ENCODE measurements around the gene KCNH1.

Gene KCNH1

GRCh38 chr1:210910020-210910575 is 223.8 kb downstream of the KCNH1 start:
- H3K9me3 ChIP-seq (ENCODE audit: control insufficient read depth, insufficient read depth, low read length), result no peaks in the 10 kb centered on the region
- no peaks in the 10 kb centered on the region for H3K4me1 ChIP-seq (ENCODE audit: control insufficient read depth, insufficient read depth, low read length)
- no peak overlapping the region for H3K4me3 ChIP-seq (ENCODE audit: low read depth, low read length)
- no peaks in the 10 kb centered on the region for H3K27me3 ChIP-seq (ENCODE audit: control insufficient read depth, insufficient read depth, low read length)
- H3K9ac ChIP-seq (ENCODE audit: low read depth, low read length), result no peak overlapping the region
- no peaks in the 10 kb centered on the region for H3K36me3 ChIP-seq (ENCODE audit: control insufficient read depth, insufficient read depth, low read length)

- H3K4me3 ChIP-seq (ENCODE audit: low read depth, low read length), result no peak overlapping the region
- no peaks in the 10 kb centered on the region for H3K4me1 ChIP-seq (ENCODE audit: control insufficient read depth, insufficient read depth, low read length)
- H3K36me3 ChIP-seq (ENCODE audit: control insufficient read depth, insufficient read depth, low read length), result no peaks in the 10 kb centered on the region
- H3K9me3 ChIP-seq (ENCODE audit: control insufficient read depth, insufficient read depth, low read length), result no peaks in the 10 kb centered on the region
- H3K9ac ChIP-seq (ENCODE audit: low read depth, low read length), result no peak overlapping the region
- H3K27me3 ChIP-seq (ENCODE audit: control insufficient read depth, insufficient read depth, low read length), result no peaks in the 10 kb centered on the region
Observed at GRCh38 chr1:210908791-210909190, 225.2 kb downstream of the KCNH1 start.

GRCh38 chr1:210908257-210908656 is 225.7 kb downstream of the KCNH1 start:
- Histone ChIP-seq H3K9ac (ENCODE audit: low read depth, low read length) (no peak overlapping the region), H3K9me3 (ENCODE audit: control insufficient read depth, insufficient read depth, low read length) (no peaks in the 10 kb centered on the region), H3K4me3 (ENCODE audit: low read depth, low read length) (no peak overlapping the region), H3K27me3 (ENCODE audit: control insufficient read depth, insufficient read depth, low read length) (no peaks in the 10 kb centered on the region), H3K36me3 (ENCODE audit: control insufficient read depth, insufficient read depth, low read length) (no peaks in the 10 kb centered on the region), H3K4me1 (ENCODE audit: control insufficient read depth, insufficient read depth, low read length) (no peaks in the 10 kb centered on the region)

GRCh38 chr1:210907251-210907805 is 226.6 kb downstream of the KCNH1 start:
- no peak overlapping the region for H3K9ac ChIP-seq (ENCODE audit: low read depth, low read length)
- H3K4me3 ChIP-seq (ENCODE audit: low read depth, low read length), result no peak overlapping the region
- H3K27me3 ChIP-seq (ENCODE audit: control insufficient read depth, insufficient read depth, low read length), result no peaks in the 10 kb centered on the region
- H3K4me1 ChIP-seq (ENCODE audit: control insufficient read depth, insufficient read depth, low read length), result no peaks in the 10 kb centered on the region
- no peaks in the 10 kb centered on the region for H3K36me3 ChIP-seq (ENCODE audit: control insufficient read depth, insufficient read depth, low read length)
- no peaks in the 10 kb centered on the region for H3K9me3 ChIP-seq (ENCODE audit: control insufficient read depth, insufficient read depth, low read length)

- Histone ChIP-seq H3K36me3 (ENCODE audit: control insufficient read depth, insufficient read depth, low read length) (no peaks in the 10 kb centered on the region), H3K4me1 (ENCODE audit: control insufficient read depth, insufficient read depth, low read length) (no peaks in the 10 kb centered on the region), H3K9me3 (ENCODE audit: control insufficient read depth, insufficient read depth, low read length) (no peaks in the 10 kb centered on the region), H3K4me3 (ENCODE audit: low read depth, low read length) (no peak overlapping the region), H3K27me3 (ENCODE audit: control insufficient read depth, insufficient read depth, low read length) (no peaks in the 10 kb centered on the region), H3K9ac (ENCODE audit: low read depth, low read length) (no peak overlapping the region)
Observed at GRCh38 chr1:210905944-210906453, 227.9 kb downstream of the KCNH1 start.

- Histone ChIP-seq H3K27me3 (ENCODE audit: control insufficient read depth, insufficient read depth, low read length) (no peaks in the 10 kb centered on the region), H3K9ac (ENCODE audit: low read depth, low read length) (no peak overlapping the region), H3K36me3 (ENCODE audit: control insufficient read depth, insufficient read depth, low read length) (no peaks in the 10 kb centered on the region), H3K4me3 (ENCODE audit: low read depth, low read length) (no peak overlapping the region), H3K4me1 (ENCODE audit: control insufficient read depth, insufficient read depth, low read length) (no peaks in the 10 kb centered on the region), H3K9me3 (ENCODE audit: control insufficient read depth, insufficient read depth, low read length) (no peaks in the 10 kb centered on the region)
Observed at GRCh38 chr1:210905365-210905904, 228.5 kb downstream of the KCNH1 start.

- no peaks in the 10 kb centered on the region for H3K9me3 ChIP-seq (ENCODE audit: control insufficient read depth, insufficient read depth, low read length)
- no peaks in the 10 kb centered on the region for H3K4me1 ChIP-seq (ENCODE audit: control insufficient read depth, insufficient read depth, low read length)
- H3K36me3 ChIP-seq (ENCODE audit: control insufficient read depth, insufficient read depth, low read length), result no peaks in the 10 kb centered on the region
- no peak overlapping the region for H3K9ac ChIP-seq (ENCODE audit: low read depth, low read length)
- H3K4me3 ChIP-seq (ENCODE audit: low read depth, low read length), result no peak overlapping the region
- H3K27me3 ChIP-seq (ENCODE audit: control insufficient read depth, insufficient read depth, low read length), result no peaks in the 10 kb centered on the region
Observed at GRCh38 chr1:210901981-210902770, 231.8 kb downstream of the KCNH1 start.

- H3K36me3 ChIP-seq (ENCODE audit: control insufficient read depth, insufficient read depth, low read length), result no peaks in the 10 kb centered on the region
- no peaks in the 10 kb centered on the region for H3K27me3 ChIP-seq (ENCODE audit: control insufficient read depth, insufficient read depth, low read length)
- H3K4me1 ChIP-seq (ENCODE audit: control insufficient read depth, insufficient read depth, low read length), result no peaks in the 10 kb centered on the region
- no peak overlapping the region for H3K9ac ChIP-seq (ENCODE audit: low read depth, low read length)
- no peak overlapping the region for H3K4me3 ChIP-seq (ENCODE audit: low read depth, low read length)
- H3K9me3 ChIP-seq (ENCODE audit: control insufficient read depth, insufficient read depth, low read length), result no peaks in the 10 kb centered on the region
Observed at GRCh38 chr1:210900820-210901219, 233.1 kb downstream of the KCNH1 start.

- Histone ChIP-seq H3K36me3 (ENCODE audit: control insufficient read depth, insufficient read depth, low read length) (no peaks in the 10 kb centered on the region), H3K4me3 (ENCODE audit: low read depth, low read length) (no peak overlapping the region), H3K27me3 (ENCODE audit: control insufficient read depth, insufficient read depth, low read length) (no peaks in the 10 kb centered on the region), H3K9ac (ENCODE audit: low read depth, low read length) (no peak overlapping the region), H3K4me1 (ENCODE audit: control insufficient read depth, insufficient read depth, low read length) (no peaks in the 10 kb centered on the region), H3K9me3 (ENCODE audit: control insufficient read depth, insufficient read depth, low read length) (no peaks in the 10 kb centered on the region)
Observed at GRCh38 chr1:210900079-210900478, 233.9 kb downstream of the KCNH1 start.

- Histone ChIP-seq H3K4me3 (ENCODE audit: low read depth, low read length) (no peak overlapping the region), H3K4me1 (ENCODE audit: control insufficient read depth, insufficient read depth, low read length) (no peaks in the 10 kb centered on the region), H3K9ac (ENCODE audit: low read depth, low read length) (no peak overlapping the region), H3K27me3 (ENCODE audit: control insufficient read depth, insufficient read depth, low read length) (no peaks in the 10 kb centered on the region), H3K9me3 (ENCODE audit: control insufficient read depth, insufficient read depth, low read length) (no peaks in the 10 kb centered on the region), H3K36me3 (ENCODE audit: control insufficient read depth, insufficient read depth, low read length) (no peaks in the 10 kb centered on the region)
Observed at GRCh38 chr1:210899676-210900075, 234.3 kb downstream of the KCNH1 start.

- H3K4me1 ChIP-seq (ENCODE audit: control insufficient read depth, insufficient read depth, low read length), result no peaks in the 10 kb centered on the region
- no peak overlapping the region for H3K4me3 ChIP-seq (ENCODE audit: low read depth, low read length)
- H3K9me3 ChIP-seq (ENCODE audit: control insufficient read depth, insufficient read depth, low read length), result peaks cover 3% of the 10 kb centered on the region
- H3K36me3 ChIP-seq (ENCODE audit: control insufficient read depth, insufficient read depth, low read length), result no peaks in the 10 kb centered on the region
- H3K27me3 ChIP-seq (ENCODE audit: control insufficient read depth, insufficient read depth, low read length), result no peaks in the 10 kb centered on the region
- no peak overlapping the region for H3K9ac ChIP-seq (ENCODE audit: low read depth, low read length)
Observed at GRCh38 chr1:210898473-210898872, 235.5 kb downstream of the KCNH1 start.

GRCh38 chr1:210883821-210884220 is 250.1 kb downstream of the KCNH1 start:
- no peak overlapping the region for H3K9ac ChIP-seq (ENCODE audit: low read depth, low read length)
- H3K9me3 ChIP-seq (ENCODE audit: control insufficient read depth, insufficient read depth, low read length), result no peaks in the 10 kb centered on the region
- no peaks in the 10 kb centered on the region for H3K27me3 ChIP-seq (ENCODE audit: control insufficient read depth, insufficient read depth, low read length)
- no peak overlapping the region for H3K4me3 ChIP-seq (ENCODE audit: low read depth, low read length)
- H3K36me3 ChIP-seq (ENCODE audit: control insufficient read depth, insufficient read depth, low read length), result no peaks in the 10 kb centered on the region
- H3K4me1 ChIP-seq (ENCODE audit: control insufficient read depth, insufficient read depth, low read length), result no peaks in the 10 kb centered on the region

Measured in iPS-15b (cell line).